Measurements from ENCODE around the gene EIF2S2.

Gene EIF2S2

DNA sequence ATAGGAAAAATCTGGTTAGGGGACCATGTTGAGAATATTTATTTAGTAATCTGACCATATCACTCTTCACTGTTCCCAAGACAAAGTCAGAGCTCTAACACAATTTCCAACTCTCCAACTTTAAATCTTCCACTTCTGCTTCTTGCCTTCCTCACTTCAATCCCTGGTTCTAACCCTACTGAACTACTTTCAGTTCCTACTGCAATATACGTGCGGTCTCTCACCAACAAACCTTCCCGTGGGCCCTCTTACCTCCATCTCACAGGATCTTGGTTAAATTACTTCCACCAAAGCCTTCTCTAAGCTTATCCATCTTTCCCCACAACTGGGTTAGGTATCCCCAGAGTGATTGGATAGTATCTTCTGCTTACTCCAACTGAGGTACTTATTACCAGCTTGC lies 8.0 kb downstream of the EIF2S2 start:
- no peak overlapping the region for H3K4me3 ChIP-seq (ENCODE audit: low read depth, low read length)
- no peak for DNase-seq
- TF ChIP-seq, protein P1, sequence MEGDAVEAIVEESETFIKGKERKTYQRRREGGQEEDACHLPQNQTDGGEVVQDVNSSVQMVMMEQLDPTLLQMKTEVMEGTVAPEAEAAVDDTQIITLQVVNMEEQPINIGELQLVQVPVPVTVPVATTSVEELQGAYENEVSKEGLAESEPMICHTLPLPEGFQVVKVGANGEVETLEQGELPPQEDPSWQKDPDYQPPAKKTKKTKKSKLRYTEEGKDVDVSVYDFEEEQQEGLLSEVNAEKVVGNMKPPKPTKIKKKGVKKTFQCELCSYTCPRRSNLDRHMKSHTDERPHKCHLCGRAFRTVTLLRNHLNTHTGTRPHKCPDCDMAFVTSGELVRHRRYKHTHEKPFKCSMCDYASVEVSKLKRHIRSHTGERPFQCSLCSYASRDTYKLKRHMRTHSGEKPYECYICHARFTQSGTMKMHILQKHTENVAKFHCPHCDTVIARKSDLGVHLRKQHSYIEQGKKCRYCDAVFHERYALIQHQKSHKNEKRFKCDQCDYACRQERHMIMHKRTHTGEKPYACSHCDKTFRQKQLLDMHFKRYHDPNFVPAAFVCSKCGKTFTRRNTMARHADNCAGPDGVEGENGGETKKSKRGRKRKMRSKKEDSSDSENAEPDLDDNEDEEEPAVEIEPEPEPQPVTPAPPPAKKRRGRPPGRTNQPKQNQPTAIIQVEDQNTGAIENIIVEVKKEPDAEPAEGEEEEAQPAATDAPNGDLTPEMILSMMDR (IDR thresholded peaks at IDR 0.05; ENCODE audit: low read depth, low read length, missing control alignments): no peak
- no peak overlapping the region for H3K27ac ChIP-seq
- H3K27me3 ChIP-seq (replicated peaks): no peaks in the 10 kb centered on the region
- in situ Hi-C loops (cut with HindIII; ENCODE audit: low pct_ligation_motif_present, low sequenced_read_pairs): no loop called here
- H3K36me3 ChIP-seq (replicated peaks): peaks cover 51% of the 10 kb centered on the region

DNA sequence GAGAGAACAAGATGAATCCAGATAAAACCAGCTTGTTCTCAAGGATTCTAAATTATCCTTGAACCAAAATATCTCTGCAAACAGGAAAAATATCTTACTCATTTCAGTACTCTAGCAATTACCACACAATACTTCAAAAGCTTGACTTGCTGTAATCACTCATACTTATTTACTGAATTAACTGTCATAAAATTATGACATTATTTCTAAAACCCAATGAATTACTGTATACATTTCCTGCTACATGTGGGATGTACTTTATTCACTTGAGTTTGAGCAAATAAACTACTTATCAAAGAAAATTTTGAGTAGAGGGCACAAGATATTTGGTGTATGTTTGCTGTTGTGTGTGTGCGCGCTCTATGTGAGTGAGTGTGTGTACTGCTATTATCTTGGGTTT lies 9.7 kb downstream of the EIF2S2 start:
- TF ChIP-seq, protein P1 (IDR thresholded peaks at IDR 0.05; ENCODE audit: low read depth, low read length, missing control alignments): no peak
- in situ Hi-C loops (cut with HindIII; ENCODE audit: low pct_ligation_motif_present, low sequenced_read_pairs): no loop called here
- Histone ChIP-seq H3K27me3 (replicated peaks) (no peaks in the 10 kb centered on the region), H3K4me3 (ENCODE audit: low read depth, low read length) (no peak overlapping the region), H3K36me3 (replicated peaks) (peaks cover 69% of the 10 kb centered on the region), H3K27ac (no peak overlapping the region)
- no peak for DNase-seq

DNA sequence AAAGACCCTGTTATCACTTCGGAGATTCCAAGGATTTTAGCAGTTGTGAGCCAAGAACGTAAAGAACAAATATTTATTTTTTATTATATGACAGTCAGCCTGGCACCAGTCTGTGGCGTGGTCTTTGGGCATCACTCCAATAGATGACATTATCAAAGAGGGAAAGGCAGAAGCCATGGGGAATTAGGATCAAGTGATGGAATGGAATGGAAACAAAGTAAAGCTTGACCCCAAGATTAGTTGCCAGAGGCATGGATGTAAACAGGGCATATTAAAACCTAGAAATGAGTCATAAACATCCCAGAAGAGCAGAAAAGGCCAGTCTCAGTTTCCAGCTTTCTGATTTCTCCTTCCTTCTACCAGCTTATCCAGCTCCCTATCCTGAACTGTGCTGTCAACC lies 11.5 kb downstream of the EIF2S2 start:
- DNase-seq: no peak
- in situ Hi-C loops (cut with HindIII; ENCODE audit: low pct_ligation_motif_present, low sequenced_read_pairs): no loop called here

DNA sequence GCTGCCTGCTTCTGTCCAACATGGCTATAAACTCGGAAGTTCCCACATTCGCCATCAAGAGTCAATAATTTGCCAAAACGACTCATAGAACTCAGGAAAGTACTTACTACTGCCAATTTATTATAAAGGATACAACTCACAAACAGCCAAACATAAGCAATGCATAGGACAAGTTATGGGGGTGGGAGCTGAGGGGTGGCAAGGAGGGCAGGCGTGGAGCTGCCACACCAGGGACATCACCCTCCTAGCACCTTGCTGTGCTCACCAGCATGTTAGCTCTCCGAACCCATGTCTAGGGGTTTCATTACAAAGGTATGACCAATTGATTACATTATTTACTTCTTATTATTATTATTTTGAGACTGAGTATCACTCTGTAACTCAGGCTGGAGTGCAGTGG lies 12.4 kb downstream of the EIF2S2 start:
- H3K4me3 ChIP-seq (ENCODE audit: low read depth, low read length): no peak overlapping the region
- in situ Hi-C loops (cut with HindIII; ENCODE audit: low pct_ligation_motif_present, low sequenced_read_pairs): no loop called here
- peaks cover 84% of the 10 kb centered on the region for H3K36me3 ChIP-seq (replicated peaks)
- no peaks in the 10 kb centered on the region for H3K27me3 ChIP-seq (replicated peaks)
- H3K27ac ChIP-seq: no peak overlapping the region
- TF ChIP-seq, protein P1 (IDR thresholded peaks at IDR 0.05; ENCODE audit: low read depth, low read length, missing control alignments): no peak
- no peak for DNase-seq

More for the DNA sequence above, 11.5 kb downstream of the EIF2S2 start:
- TF ChIP-seq, protein P1 (IDR thresholded peaks at IDR 0.05; ENCODE audit: low read depth, low read length, missing control alignments): no peak
- no peak overlapping the region for H3K4me3 ChIP-seq (ENCODE audit: low read depth, low read length)
- H3K36me3 ChIP-seq (replicated peaks): peaks cover 82% of the 10 kb centered on the region
- no peaks in the 10 kb centered on the region for H3K27me3 ChIP-seq (replicated peaks)
- H3K27ac ChIP-seq: no peak overlapping the region

DNA sequence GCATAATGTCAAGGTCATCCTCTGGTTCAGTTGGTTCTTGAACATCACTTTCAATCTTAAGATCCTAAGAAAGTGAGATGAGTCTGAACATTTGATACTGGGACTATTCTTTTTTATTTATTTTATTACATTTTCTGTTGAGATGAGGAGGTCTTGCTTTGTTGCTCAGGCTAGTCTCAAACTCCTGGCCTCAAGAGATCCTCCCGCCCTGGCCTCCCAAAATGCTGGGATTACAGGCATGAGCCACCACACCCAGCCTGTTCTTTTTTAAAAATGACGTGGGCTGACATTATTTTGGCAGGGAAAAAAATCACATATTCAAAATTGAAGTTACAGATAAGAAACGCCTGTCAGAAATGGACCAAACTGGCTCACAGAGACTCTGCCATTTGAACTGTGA lies 13.5 kb downstream of the EIF2S2 start:
- Histone ChIP-seq H3K36me3 (replicated peaks) (peaks cover 85% of the 10 kb centered on the region), H3K4me3 (ENCODE audit: low read depth, low read length) (no peak overlapping the region), H3K27me3 (replicated peaks) (no peaks in the 10 kb centered on the region), H3K27ac (no peak overlapping the region)
- in situ Hi-C loops (cut with HindIII; ENCODE audit: low pct_ligation_motif_present, low sequenced_read_pairs): no loop called here
- TF ChIP-seq, protein P1 (IDR thresholded peaks at IDR 0.05; ENCODE audit: low read depth, low read length, missing control alignments): no peak
- DNase-seq: no peak

DNA sequence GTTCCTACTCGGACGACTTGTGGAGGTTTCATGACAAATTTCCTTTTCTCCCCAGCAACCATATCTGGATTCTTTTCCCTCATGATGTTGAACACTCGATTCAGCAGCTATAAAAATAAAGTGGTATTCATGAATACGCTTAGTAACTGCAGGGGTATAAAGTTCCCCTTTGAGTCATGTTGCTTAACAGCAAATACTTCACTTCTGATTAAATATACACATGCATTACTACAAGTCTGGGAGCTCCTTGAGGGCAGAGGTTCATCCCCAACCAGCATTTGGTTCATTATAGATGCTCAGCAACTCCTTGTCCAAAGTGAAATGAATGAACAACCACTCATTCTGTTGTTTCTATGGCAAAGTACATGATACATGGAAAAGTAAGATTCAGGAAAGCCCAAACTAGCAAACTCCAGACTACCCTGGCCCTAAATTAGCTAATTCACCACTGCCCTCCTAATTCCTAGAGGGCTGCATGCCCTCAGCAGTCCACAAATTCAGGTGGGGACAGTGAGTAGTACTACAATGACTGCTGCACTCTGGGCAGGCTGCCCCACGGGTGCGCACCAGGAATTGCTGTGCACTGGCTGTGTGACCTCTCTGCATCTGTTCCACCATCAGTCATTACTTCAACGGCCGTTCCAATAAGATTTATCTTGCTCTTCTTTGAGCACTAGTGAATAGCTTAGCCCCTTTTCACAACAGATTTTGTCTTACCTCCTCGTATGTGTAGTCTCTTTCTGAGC lies 15.2 kb downstream of the EIF2S2 start:
- H3K27me3 ChIP-seq (replicated peaks): no peaks in the 10 kb centered on the region
- no peak overlapping the region for H3K4me3 ChIP-seq (ENCODE audit: low read depth, low read length)
- in situ Hi-C loops (cut with HindIII; ENCODE audit: low pct_ligation_motif_present, low sequenced_read_pairs): no loop called here
- H3K36me3 ChIP-seq (replicated peaks): peaks cover 90% of the 10 kb centered on the region
- TF ChIP-seq, protein P1 (IDR thresholded peaks at IDR 0.05; ENCODE audit: low read depth, low read length, missing control alignments): no peak
- no peak overlapping the region for H3K27ac ChIP-seq
- DNase-seq: no peak

Data from brain microvascular endothelial cell (primary cell).